Measurements from ENCODE around the gene CHCHD6. TPM values are rescaled to one million over a fixed set of nuclear protein-coding genes. Genes with fewer than 3 reads are reported as not detected.

Gene CHCHD6
- total RNA-seq, 4 donors from 2014 or later, result 15.6 to 25.8 (median 21.2) TPM

DNA sequence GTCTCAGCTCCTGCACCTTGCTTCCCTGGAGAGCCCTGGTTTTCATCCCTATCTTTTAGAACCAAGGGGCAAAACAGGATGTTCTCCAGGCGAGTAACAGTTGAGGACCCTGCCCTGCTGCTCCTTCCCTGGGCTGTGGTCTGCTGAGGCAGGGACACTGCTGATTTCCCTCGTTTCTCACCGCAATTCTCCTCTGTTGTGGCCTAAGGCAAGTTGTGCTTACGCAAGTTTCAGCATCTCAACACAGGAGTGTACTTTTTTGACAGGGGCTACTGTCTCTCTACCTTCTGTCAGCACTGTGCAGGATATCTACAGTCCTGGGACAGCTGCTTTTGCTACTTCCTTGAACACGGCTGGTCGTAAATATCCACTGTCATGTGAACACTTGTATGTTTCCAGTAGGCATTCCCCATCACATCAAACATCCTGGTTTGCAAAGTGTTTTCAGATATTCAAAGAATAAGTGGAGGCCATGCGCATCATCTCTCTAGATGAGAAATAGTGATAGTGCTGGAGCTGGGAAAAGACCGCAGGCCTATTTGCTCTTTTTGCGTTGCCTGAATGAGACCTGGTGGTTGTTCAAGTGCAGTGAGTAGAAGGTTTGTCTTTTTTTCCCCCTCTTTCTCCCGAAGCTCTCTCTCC is 168.8 kb downstream of the CHCHD6 start:
- intact Hi-C loops (cut with DNase I; ENCODE audit: low total_unique reads), result no loop called here
- no peak for DNase-seq (ENCODE audit: low spot score in 2 of 2)
- H3K4me3 ChIP-seq (ENCODE audit: low read depth, poor library complexity, severe bottlenecking), result no peak overlapping the region
- 91 to 95% methylated on average over 10 of the region's 10 CpGs for WGBS, 2 donors
- TF ChIP-seq POLR2A (IDR thresholded peaks at IDR 0.05), result no peak
- TF ChIP-seq, protein P1, sequence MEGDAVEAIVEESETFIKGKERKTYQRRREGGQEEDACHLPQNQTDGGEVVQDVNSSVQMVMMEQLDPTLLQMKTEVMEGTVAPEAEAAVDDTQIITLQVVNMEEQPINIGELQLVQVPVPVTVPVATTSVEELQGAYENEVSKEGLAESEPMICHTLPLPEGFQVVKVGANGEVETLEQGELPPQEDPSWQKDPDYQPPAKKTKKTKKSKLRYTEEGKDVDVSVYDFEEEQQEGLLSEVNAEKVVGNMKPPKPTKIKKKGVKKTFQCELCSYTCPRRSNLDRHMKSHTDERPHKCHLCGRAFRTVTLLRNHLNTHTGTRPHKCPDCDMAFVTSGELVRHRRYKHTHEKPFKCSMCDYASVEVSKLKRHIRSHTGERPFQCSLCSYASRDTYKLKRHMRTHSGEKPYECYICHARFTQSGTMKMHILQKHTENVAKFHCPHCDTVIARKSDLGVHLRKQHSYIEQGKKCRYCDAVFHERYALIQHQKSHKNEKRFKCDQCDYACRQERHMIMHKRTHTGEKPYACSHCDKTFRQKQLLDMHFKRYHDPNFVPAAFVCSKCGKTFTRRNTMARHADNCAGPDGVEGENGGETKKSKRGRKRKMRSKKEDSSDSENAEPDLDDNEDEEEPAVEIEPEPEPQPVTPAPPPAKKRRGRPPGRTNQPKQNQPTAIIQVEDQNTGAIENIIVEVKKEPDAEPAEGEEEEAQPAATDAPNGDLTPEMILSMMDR (IDR thresholded peaks at IDR 0.05), result no peak

DNA sequence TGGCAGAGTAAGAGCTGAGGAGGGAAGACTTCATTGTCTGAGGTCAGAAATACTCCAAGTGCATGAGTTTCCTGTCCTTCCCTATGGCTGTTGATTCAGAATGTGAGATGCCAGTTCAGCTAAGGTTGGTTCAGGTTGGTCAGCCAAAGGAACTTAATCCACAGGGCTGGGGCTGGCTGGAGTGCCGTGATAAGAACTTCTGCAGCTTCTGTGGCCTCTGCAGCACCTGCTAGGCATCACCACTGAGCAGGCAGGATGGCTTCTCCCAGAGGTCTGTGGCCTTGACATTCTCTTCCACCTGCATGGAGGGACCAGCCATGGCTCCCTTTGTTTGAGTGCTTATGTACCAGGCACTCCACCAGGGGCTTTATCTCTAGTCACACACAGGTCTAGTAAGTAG is 169.4 kb downstream of the CHCHD6 start:
- DNase-seq (ENCODE audit: low spot score in 2 of 2), result no peak

DNA sequence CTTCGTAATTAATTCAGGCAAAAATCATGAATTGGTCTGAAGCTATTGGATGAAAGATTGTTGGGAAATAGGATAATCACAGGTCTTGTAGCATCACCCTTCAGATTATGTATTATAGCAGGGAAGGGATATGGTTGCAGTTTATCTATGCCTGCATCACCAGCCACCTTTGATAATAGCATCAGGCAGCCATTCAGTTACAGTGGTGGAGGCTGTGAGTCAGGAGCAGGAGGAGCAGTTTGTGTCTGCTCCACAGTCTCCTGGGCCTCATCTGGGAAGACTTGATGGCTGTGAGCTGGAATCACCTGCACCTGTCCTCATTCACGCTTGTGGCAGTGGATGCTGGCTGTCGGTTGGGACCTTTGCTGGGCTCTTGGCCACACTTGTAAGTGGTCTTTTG is 174.6 kb downstream of the CHCHD6 start:
- DNase-seq (ENCODE audit: low spot score in 2 of 2), result no peak
- intact Hi-C loops (cut with DNase I; ENCODE audit: low total_unique reads), result no loop called here
- H3K4me3 ChIP-seq (ENCODE audit: low read depth, poor library complexity, severe bottlenecking), result no peak overlapping the region
- TF ChIP-seq, protein P1 (IDR thresholded peaks at IDR 0.05), result no peak
- no peak for TF ChIP-seq POLR2A (IDR thresholded peaks at IDR 0.05)
- WGBS, 2 donors, result 95 to 97% methylated on average over 3 of the region's 3 CpGs

More for the DNA sequence above, 169.4 kb downstream of the CHCHD6 start:
- intact Hi-C loops (cut with DNase I; ENCODE audit: low total_unique reads), result no loop called here
- WGBS, 2 donors, result 100% methylated on average over 1 of the region's 1 CpG
- TF ChIP-seq POLR2A (IDR thresholded peaks at IDR 0.05), result no peak
- TF ChIP-seq, protein P1 (IDR thresholded peaks at IDR 0.05), result no peak
- no peak overlapping the region for H3K4me3 ChIP-seq (ENCODE audit: low read depth, poor library complexity, severe bottlenecking)

DNA sequence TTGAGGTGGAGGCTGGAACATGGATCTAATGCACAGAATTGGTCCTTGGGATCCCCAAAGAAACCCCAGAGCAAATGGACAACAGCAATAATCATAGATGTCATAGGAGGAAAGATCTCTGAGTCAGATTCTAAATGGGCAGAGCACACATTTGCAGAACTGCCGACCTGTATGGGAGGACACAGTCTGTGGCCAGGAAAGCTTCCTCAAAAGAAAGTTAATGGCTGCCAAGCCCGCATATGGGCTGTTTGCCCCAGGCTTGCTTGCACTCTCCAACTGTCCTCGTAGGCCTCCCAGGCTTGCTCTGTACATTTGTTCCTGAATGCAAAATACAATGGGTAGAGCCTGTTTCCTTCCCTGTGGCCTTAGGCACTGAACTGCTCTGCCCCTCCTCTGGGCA is 176.9 kb downstream of the CHCHD6 start:
- no peak for DNase-seq (ENCODE audit: low spot score in 2 of 2)
- WGBS, 2 donors, result 70 to 73% methylated on average over 3 of the region's 3 CpGs
- no peak overlapping the region for H3K4me3 ChIP-seq (ENCODE audit: low read depth, poor library complexity, severe bottlenecking)
- TF ChIP-seq, protein P1 (IDR thresholded peaks at IDR 0.05), result no peak
- no peak for TF ChIP-seq POLR2A (IDR thresholded peaks at IDR 0.05)
- intact Hi-C loops (cut with DNase I; ENCODE audit: low total_unique reads), result no loop called here

DNA sequence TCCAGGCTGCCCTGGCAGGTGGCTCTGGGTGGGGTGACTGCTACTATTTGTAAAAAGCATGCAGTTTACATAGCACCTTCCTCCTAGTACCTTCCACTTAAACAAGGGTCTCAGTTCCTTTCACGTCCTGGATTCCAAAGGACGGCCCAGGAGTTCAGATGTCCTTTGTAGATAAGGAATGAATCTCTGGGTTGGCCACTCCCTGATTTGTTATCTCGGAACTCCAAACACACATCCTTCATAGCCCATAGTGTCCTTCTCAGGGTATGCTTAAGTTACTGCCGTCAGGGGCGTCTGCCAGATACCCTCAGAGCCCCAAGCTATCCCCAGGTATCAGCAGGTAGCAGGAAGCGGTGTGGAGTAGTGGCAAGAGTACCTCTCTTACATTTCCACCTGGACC is 177.8 kb downstream of the CHCHD6 start:
- WGBS, 2 donors, result 91 to 93% methylated on average over 6 of the region's 6 CpGs
- intact Hi-C loops (cut with DNase I; ENCODE audit: low total_unique reads), result no loop called here

More for the DNA sequence above, 177.8 kb downstream of the CHCHD6 start:
- no peak for DNase-seq (ENCODE audit: low spot score in 2 of 2)
- no peak for TF ChIP-seq POLR2A (IDR thresholded peaks at IDR 0.05)
- TF ChIP-seq, protein P1 (IDR thresholded peaks at IDR 0.05), result no peak
- no peak overlapping the region for H3K4me3 ChIP-seq (ENCODE audit: low read depth, poor library complexity, severe bottlenecking)
